ENCODE results near the gene SAFB.

Gene SAFB

GRCh38 chr19:5622465-5623396 lies at the start of gene SAFB, which contains the start of gene SAFB2:
SAFB (plus strand) TSS chr19:5623083; CDS start chr19:5623206, 123 bp downstream.
SAFB2 (minus strand) TSS chr19:5622776; CDS start chr19:5622715, 61 bp downstream.
- WGBS (ENCODE audit: insufficient coverage, insufficient read length) = no CpG with 5 or more reads among the region's 116 CpGs
- H3K4me3 ChIP-seq (ENCODE audit: low read length) = peak within 1 kb of the TSS; percentile 69
- H3K9me3 ChIP-seq (ENCODE audit: control insufficient read depth, insufficient read depth, low read length) = no peaks in the 10 kb centered on the region
- H3K36me3 ChIP-seq (ENCODE audit: control insufficient read depth, insufficient read depth, low read length) = peaks cover 21% of the 10 kb centered on the region
- no peaks in the 10 kb centered on the region for H3K4me1 ChIP-seq (ENCODE audit: control insufficient read depth, insufficient read depth, low read length)
- no peaks in the 10 kb centered on the region for H3K27me3 ChIP-seq (ENCODE audit: control insufficient read depth, insufficient read depth, low read length)
- H3K27ac ChIP-seq (ENCODE audit: low read length) = no peak within 1 kb of the TSS
- peak; percentile 98 for DNase-seq (ENCODE audit: low read depth, low spot score)

DNA sequence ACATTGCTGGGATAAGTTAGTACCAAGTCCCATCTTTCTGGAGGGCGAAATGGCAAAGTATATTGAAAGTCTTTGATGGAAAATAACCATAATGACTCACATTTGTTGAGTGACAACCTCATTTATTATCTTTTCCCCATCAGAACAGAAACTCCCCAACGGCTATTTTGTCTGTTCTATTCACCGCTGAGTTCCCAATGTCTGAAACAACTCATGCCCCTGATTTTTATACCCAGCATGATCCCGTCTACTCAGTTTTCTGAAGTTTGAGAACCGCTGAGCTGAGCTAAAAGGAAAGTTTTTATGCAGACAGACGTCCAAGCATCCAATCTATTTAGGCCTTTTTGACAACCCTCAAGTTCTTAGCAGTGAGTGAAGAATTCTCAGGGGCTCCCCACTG lies 47.3 kb upstream of the SAFB start:
- no peak for DNase-seq (ENCODE audit: low read depth, low spot score)
- no peaks in the 10 kb centered on the region for H3K27me3 ChIP-seq (ENCODE audit: control insufficient read depth, insufficient read depth, low read length)
- H3K27ac ChIP-seq (ENCODE audit: low read length) = no peak overlapping the region
- H3K4me1 ChIP-seq (ENCODE audit: control insufficient read depth, insufficient read depth, low read length) = peaks cover 2% of the 10 kb centered on the region; the same call in 1 of the 2 replicates
- H3K4me3 ChIP-seq (ENCODE audit: low read length) = no peak overlapping the region
- H3K36me3 ChIP-seq (ENCODE audit: control insufficient read depth, insufficient read depth, low read length) = no peaks in the 10 kb centered on the region
- WGBS (ENCODE audit: insufficient coverage, insufficient read length) = no CpG with 5 or more reads among the region's 6 CpGs
- no peaks in the 10 kb centered on the region for H3K9me3 ChIP-seq (ENCODE audit: control insufficient read depth, insufficient read depth, low read length)

DNA sequence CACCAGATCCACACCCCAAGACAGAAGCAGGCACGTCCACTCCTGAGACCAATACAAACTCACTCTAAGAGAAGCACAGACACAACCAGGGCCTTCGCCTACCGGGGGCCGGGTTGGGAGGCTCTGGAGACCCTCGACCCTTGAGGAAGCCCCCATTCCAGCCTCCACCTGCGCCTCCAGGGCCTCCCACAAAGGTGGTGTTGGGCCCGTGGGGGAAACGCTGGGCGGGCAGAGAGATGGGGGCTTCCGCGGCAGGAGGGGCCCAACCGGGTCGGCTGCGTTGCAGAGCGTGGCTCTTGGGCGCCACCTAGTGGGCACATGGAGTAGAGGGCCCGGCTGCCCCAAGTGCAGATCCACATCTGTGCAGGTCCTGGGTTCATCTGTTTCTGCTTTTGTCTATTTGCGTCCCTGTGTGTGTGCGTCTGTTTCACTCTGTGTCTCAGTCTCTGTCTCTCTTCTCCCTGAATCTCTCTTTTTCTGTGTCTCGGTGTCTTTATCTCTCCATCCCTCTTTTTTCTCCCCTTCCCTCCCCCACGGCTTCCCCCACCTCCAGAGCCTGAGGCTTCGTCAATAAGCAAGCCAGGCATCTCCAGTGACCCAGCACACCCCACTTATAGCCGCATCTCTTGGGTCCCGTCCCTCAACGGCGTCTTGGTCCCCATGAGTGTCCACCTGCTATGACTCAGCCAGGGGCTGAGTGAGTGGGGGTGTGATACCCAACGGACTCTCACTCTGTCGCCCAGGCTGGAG lies 44.6 kb upstream of the SAFB start:
- H3K36me3 ChIP-seq (ENCODE audit: control insufficient read depth, insufficient read depth, low read length) = no peaks in the 10 kb centered on the region
- H3K27ac ChIP-seq (ENCODE audit: low read length) = no peak overlapping the region
- no peaks in the 10 kb centered on the region for H3K27me3 ChIP-seq (ENCODE audit: control insufficient read depth, insufficient read depth, low read length)
- no peak overlapping the region for H3K4me3 ChIP-seq (ENCODE audit: low read length)
- no peak for DNase-seq (ENCODE audit: low read depth, low spot score)
- no peaks in the 10 kb centered on the region for H3K9me3 ChIP-seq (ENCODE audit: control insufficient read depth, insufficient read depth, low read length)
- H3K4me1 ChIP-seq (ENCODE audit: control insufficient read depth, insufficient read depth, low read length) = peaks cover 2% of the 10 kb centered on the region; the same call in 1 of the 2 replicates
- no CpG with 5 or more reads among the region's 28 CpGs for WGBS (ENCODE audit: insufficient coverage, insufficient read length)

- no CpG with 5 or more reads among the region's 6 CpGs for WGBS (ENCODE audit: insufficient coverage, insufficient read length)
- Histone ChIP-seq H3K4me1 (ENCODE audit: control insufficient read depth, insufficient read depth, low read length) (peaks cover 2% of the 10 kb centered on the region; the same call in 1 of the 2 replicates), H3K27me3 (ENCODE audit: control insufficient read depth, insufficient read depth, low read length) (no peaks in the 10 kb centered on the region), H3K9me3 (ENCODE audit: control insufficient read depth, insufficient read depth, low read length) (no peaks in the 10 kb centered on the region), H3K36me3 (ENCODE audit: control insufficient read depth, insufficient read depth, low read length) (no peaks in the 10 kb centered on the region), H3K4me3 (ENCODE audit: low read length) (no peak overlapping the region), H3K27ac (ENCODE audit: low read length) (no peak overlapping the region)
- no peak for DNase-seq (ENCODE audit: low read depth, low spot score)
These were observed 43.6 kb upstream of the SAFB start for GRCh38 chr19:5579286-5579685.

- Histone ChIP-seq H3K27me3 (ENCODE audit: control insufficient read depth, insufficient read depth, low read length) (no peaks in the 10 kb centered on the region), H3K4me3 (ENCODE audit: low read length) (no peak overlapping the region), H3K27ac (ENCODE audit: low read length) (no peak overlapping the region), H3K36me3 (ENCODE audit: control insufficient read depth, insufficient read depth, low read length) (no peaks in the 10 kb centered on the region), H3K4me1 (ENCODE audit: control insufficient read depth, insufficient read depth, low read length) (peaks cover 2% of the 10 kb centered on the region; the same call in 1 of the 2 replicates), H3K9me3 (ENCODE audit: control insufficient read depth, insufficient read depth, low read length) (no peaks in the 10 kb centered on the region)
- no peak for DNase-seq (ENCODE audit: low read depth, low spot score)
- no CpG with 5 or more reads among the region's 7 CpGs for WGBS (ENCODE audit: insufficient coverage, insufficient read length)
These were observed 43.2 kb upstream of the SAFB start for GRCh38 chr19:5579697-5580096.

DNA sequence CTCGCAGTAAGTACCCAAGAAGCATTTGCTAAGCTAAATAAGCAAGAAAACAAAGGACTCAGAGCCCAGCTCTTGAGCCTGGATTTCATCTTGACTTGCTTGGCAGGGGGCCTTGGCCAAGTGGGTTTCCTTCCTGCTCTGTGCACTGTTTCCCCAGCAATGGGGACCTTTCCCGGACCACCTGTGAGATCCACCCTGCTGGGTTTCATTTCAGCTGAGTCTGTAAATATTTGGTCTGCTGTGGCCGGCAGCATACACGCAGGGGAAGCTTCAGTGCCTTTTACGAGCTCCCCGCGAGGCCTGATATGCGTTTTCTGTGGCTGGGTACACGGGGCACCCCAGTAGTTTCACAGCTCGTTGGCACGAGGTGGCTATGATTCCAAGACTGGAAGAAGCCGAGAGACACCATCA lies 42.7 kb upstream of the SAFB start:
- Histone ChIP-seq H3K36me3 (ENCODE audit: control insufficient read depth, insufficient read depth, low read length) (no peaks in the 10 kb centered on the region), H3K27ac (ENCODE audit: low read length) (no peak overlapping the region), H3K4me1 (ENCODE audit: control insufficient read depth, insufficient read depth, low read length) (peaks cover 3% of the 10 kb centered on the region; the same call in 1 of the 2 replicates), H3K9me3 (ENCODE audit: control insufficient read depth, insufficient read depth, low read length) (no peaks in the 10 kb centered on the region), H3K4me3 (ENCODE audit: low read length) (no peak overlapping the region), H3K27me3 (ENCODE audit: control insufficient read depth, insufficient read depth, low read length) (no peaks in the 10 kb centered on the region)
- no CpG with 5 or more reads among the region's 12 CpGs for WGBS (ENCODE audit: insufficient coverage, insufficient read length)
- DNase-seq (ENCODE audit: low read depth, low spot score) = no peak

DNA sequence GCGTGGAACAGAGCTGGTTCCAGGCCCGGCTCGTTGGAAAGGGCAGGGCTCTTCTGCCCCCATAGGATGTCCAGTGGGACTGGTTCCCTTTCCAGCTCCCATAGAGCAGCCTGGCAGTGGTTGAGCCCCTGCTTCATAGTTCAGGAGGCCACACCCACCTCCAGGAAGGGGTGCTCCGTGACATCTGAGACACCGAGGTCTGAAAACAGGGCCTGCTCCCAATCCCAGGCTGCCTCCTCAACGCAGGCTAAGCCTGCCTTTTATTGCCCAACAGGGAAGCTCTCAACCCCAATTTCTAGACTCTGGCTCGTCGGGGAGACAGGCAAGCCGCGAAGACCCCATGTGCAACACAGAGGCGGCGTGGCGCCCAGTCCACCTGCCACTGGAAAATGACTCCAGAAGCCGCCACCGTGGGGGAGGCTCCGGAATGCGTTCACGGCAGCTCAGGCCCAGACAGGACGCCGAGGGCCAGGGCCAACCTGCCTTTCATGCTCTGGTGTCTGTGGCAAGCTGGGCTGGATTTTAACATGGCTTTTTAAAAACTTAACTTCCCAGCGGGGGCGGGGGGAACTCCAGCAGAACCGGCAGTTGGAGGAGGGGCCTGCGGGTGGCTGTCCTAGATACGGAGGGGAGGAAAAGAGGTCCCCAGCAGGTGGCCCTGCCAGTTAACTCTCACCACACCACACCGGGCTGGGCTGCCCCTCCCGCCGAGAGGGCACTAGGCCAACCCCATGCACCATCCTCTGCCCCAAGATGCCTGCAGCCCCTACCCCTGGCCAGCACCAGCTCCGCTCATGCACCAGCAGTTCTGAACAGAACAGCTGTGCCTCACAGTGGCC lies 37.2 kb upstream of the SAFB start:
- H3K9me3 ChIP-seq (ENCODE audit: control insufficient read depth, insufficient read depth, low read length) = no peaks in the 10 kb centered on the region
- no peak overlapping the region for H3K27ac ChIP-seq (ENCODE audit: low read length)
- peaks cover 25% of the 10 kb centered on the region for H3K36me3 ChIP-seq (ENCODE audit: control insufficient read depth, insufficient read depth, low read length)
- H3K4me1 ChIP-seq (ENCODE audit: control insufficient read depth, insufficient read depth, low read length) = peaks cover 7% of the 10 kb centered on the region
- no peak overlapping the region for H3K4me3 ChIP-seq (ENCODE audit: low read length)
- no CpG with 5 or more reads among the region's 29 CpGs for WGBS (ENCODE audit: insufficient coverage, insufficient read length)
- no peak for DNase-seq (ENCODE audit: low read depth, low spot score)
- no peaks in the 10 kb centered on the region for H3K27me3 ChIP-seq (ENCODE audit: control insufficient read depth, insufficient read depth, low read length)

- peaks cover 7% of the 10 kb centered on the region for H3K4me1 ChIP-seq (ENCODE audit: control insufficient read depth, insufficient read depth, low read length)
- H3K27ac ChIP-seq (ENCODE audit: low read length) = no peak overlapping the region
- WGBS (ENCODE audit: insufficient coverage, insufficient read length) = no CpG with 5 or more reads among the region's 26 CpGs
- peaks cover 28% of the 10 kb centered on the region for H3K36me3 ChIP-seq (ENCODE audit: control insufficient read depth, insufficient read depth, low read length)
- DNase-seq (ENCODE audit: low read depth, low spot score) = no peak
- H3K4me3 ChIP-seq (ENCODE audit: low read length) = no peak overlapping the region
- no peaks in the 10 kb centered on the region for H3K9me3 ChIP-seq (ENCODE audit: control insufficient read depth, insufficient read depth, low read length)
- no peaks in the 10 kb centered on the region for H3K27me3 ChIP-seq (ENCODE audit: control insufficient read depth, insufficient read depth, low read length)
These were observed 36.4 kb upstream of the SAFB start for GRCh38 chr19:5586300-5587070.

DNA sequence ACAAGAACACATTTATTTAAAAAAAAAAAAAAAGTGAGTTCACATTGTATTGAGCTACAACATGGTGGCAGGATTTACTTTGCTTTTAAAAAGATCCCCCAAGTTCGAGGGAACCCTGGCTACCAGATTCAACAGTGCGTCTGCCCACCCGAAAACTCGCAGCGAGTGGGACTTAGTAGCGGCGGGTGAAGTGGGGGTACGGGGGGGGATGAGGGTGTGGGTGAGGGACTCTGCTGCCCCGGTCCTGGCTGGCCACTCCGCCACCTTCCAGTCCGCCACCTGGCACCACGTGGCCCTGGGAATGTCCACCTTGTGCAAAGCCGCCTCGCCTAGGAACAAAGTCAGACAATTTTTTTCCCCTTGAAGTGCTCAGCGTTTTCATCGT lies 35.8 kb upstream of the SAFB start:
- no peaks in the 10 kb centered on the region for H3K9me3 ChIP-seq (ENCODE audit: control insufficient read depth, insufficient read depth, low read length)
- H3K36me3 ChIP-seq (ENCODE audit: control insufficient read depth, insufficient read depth, low read length) = peaks cover 33% of the 10 kb centered on the region
- no CpG with 5 or more reads among the region's 16 CpGs for WGBS (ENCODE audit: insufficient coverage, insufficient read length)
- H3K4me1 ChIP-seq (ENCODE audit: control insufficient read depth, insufficient read depth, low read length) = peaks cover 7% of the 10 kb centered on the region
- no peak overlapping the region for H3K4me3 ChIP-seq (ENCODE audit: low read length)
- no peak overlapping the region for H3K27ac ChIP-seq (ENCODE audit: low read length)
- no peak for DNase-seq (ENCODE audit: low read depth, low spot score)
- no peaks in the 10 kb centered on the region for H3K27me3 ChIP-seq (ENCODE audit: control insufficient read depth, insufficient read depth, low read length)

Measured in iPS DF 6.9 (cell line).